Brain microvascular endothelial cell (primary cell): ENCODE results near the gene TMEM150B.

Experiments
- DNase-seq: peaks from one replicate; pipeline ENCODE4 v3.0.0-alpha.2; 2020
- H3K27ac ChIP-seq: fragments of 250-450 bp; sonication (Bioruptor Pico); 2 replicates; pipeline ENCODE4 v1.5.1; 2020; ENCODE audit warnings: mild to moderate bottlenecking, moderate library complexity
- H3K27me3 ChIP-seq: fragments of 250-450 bp; sonication (Bioruptor Pico); replicated peaks from 2 replicates; pipeline ENCODE4 v1.5.1; 2020; ENCODE audit warnings: mild to moderate bottlenecking
- H3K36me3 ChIP-seq: fragments of 250-450 bp; sonication (Bioruptor Pico); replicated peaks from 2 replicates; pipeline ENCODE4 v1.5.1; 2020; ENCODE audit warnings: mild to moderate bottlenecking
- H3K4me3 ChIP-seq: 2 replicates; pipeline ENCODE4 v1.5.1; 2011; ENCODE audit warnings: low read depth, mild to moderate bottlenecking, control low read depth, low read length, moderate library complexity
- CTCF ChIP-seq: IDR thresholded peaks from 2 replicates; pipeline ENCODE4 v1.5.1; 2011; ENCODE audit warnings: low read depth, mild to moderate bottlenecking, moderate library complexity, low read length, control low read depth, inconsistent platforms; ENCODE audit errors: missing control alignments
- in situ Hi-C: cut with HindIII; loops from 2 replicates; pipeline ENCODE4 v1.10.0; 2017; ENCODE audit warnings: low sequenced_read_pairs, low pct_ligation_motif_present

Gene TMEM150B

GRCh38 chr19:55365245-55365644, 40.1 kb upstream of the TMEM150B start:
- in situ Hi-C loops = no loop called here
- H3K27me3 ChIP-seq = no peaks in the 10 kb centered on the region

GRCh38 chr19:55362990-55363716, 38.0 kb upstream of the TMEM150B start, which contains the start of gene GARIN5B:
GARIN5B (minus strand) TSS chr19:55363260; CDS start chr19:55363066, 194 bp downstream.
- no peaks in the 10 kb centered on the region for H3K36me3 ChIP-seq
- no peak within 1 kb of the TSS for H3K4me3 ChIP-seq
- no peak for DNase-seq
- in situ Hi-C loops = no loop called here
- no peak for TF ChIP-seq CTCF
- H3K27ac ChIP-seq = no peak within 1 kb of the TSS
- H3K27me3 ChIP-seq = no peaks in the 10 kb centered on the region

More at GRCh38 chr19:55365245-55365644, 40.1 kb upstream of the TMEM150B start:
- DNase-seq = no peak
- Histone ChIP-seq H3K4me3 (no peak overlapping the region), H3K36me3 (no peaks in the 10 kb centered on the region), H3K27ac (no peak overlapping the region)
- TF ChIP-seq CTCF = no peak

GRCh38 chr19:55362174-55362989, 37.2 kb upstream of the TMEM150B start:
- Histone ChIP-seq H3K36me3 (no peaks in the 10 kb centered on the region), H3K27ac (no peak overlapping the region), H3K27me3 (no peaks in the 10 kb centered on the region), H3K4me3 (no peak overlapping the region)
- in situ Hi-C loops = no loop called here
- TF ChIP-seq CTCF = no peak
- no peak for DNase-seq

- Histone ChIP-seq H3K36me3 (no peaks in the 10 kb centered on the region), H3K4me3 (no peak overlapping the region), H3K27ac (no peak overlapping the region), H3K27me3 (peaks cover 2% of the 10 kb centered on the region)
- no peak for DNase-seq
- no peak for TF ChIP-seq CTCF
- in situ Hi-C loops = no loop called here
Observed at GRCh38 chr19:55360902-55361301, 35.8 kb upstream of the TMEM150B start.

- no peak for TF ChIP-seq CTCF
- in situ Hi-C loops = no loop called here
- H3K36me3 ChIP-seq = no peaks in the 10 kb centered on the region
- H3K4me3 ChIP-seq = no peak overlapping the region
- H3K27me3 ChIP-seq = peaks cover 7% of the 10 kb centered on the region
- H3K27ac ChIP-seq = no peak overlapping the region
- DNase-seq = no peak
Observed at GRCh38 chr19:55358943-55359908, 34.1 kb upstream of the TMEM150B start.
